Measurements from ENCODE around the gene SERPINH1. TPM values are rescaled to one million over a fixed set of nuclear protein-coding genes. Genes with fewer than 3 reads are reported as not detected.

SERPINH1 gene
- total and polyA plus RNA-seq, 2 of the 13 experiments (the other 11 are each of a cell fraction or from before 2014, with no cell fraction given) = 83.6 to 83.8 TPM

GRCh38 chr11:75523811-75524664 lies 38.0 kb upstream of the SERPINH1 start (continued):
- TF ChIP-seq PAXIP1 (CRISPR knock-in tag; conservative IDR thresholded peaks at IDR 0.05) = peak; percentile 87
- peak; percentile 30; the same call in 1 of the 2 replicates for TF ChIP-seq CTCF (CRISPR knock-in tag; IDR thresholded peaks at IDR 0.05)
- no peak for TF ChIP-seq SOX6 (IDR thresholded peaks at IDR 0.05)
- TF ChIP-seq SOX6 (CRISPR knock-in tag; IDR thresholded peaks at IDR 0.05) = peak; percentile 85
- TF ChIP-seq PHF8 (CRISPR knock-in tag; IDR thresholded peaks at IDR 0.05) = peak; percentile 58; the same call in 1 of the 2 replicates
- TF ChIP-seq ZNF567 (CRISPR knock-in tag; IDR thresholded peaks at IDR 0.05; ENCODE audit: borderline replicate concordance) = no peak; the same call in 1 of the 2 replicates
- TF ChIP-seq SNAI1 (CRISPR knock-in tag; IDR thresholded peaks at IDR 0.05; ENCODE audit: borderline replicate concordance) = peak; percentile 38; the same call in 1 of the 2 replicates
- TF ChIP-seq KDM6A (CRISPR knock-in tag; IDR thresholded peaks at IDR 0.05; ENCODE audit: low read depth) = peak; percentile 79
- TF ChIP-seq CSRNP1 (CRISPR knock-in tag; IDR thresholded peaks at IDR 0.05) = no peak
- peak; percentile 91 for TF ChIP-seq HMG20B (CRISPR knock-in tag; conservative IDR thresholded peaks at IDR 0.05)
- TF ChIP-seq KLF12 (CRISPR knock-in tag; IDR thresholded peaks at IDR 0.05; ENCODE audit: borderline replicate concordance) = no peak
- TF ChIP-seq ZNF557 (CRISPR knock-in tag; IDR thresholded peaks at IDR 0.05) = no peak
- TF ChIP-seq TBP (CRISPR knock-in tag; IDR thresholded peaks at IDR 0.05) = no peak

Data from HepG2 (cell line).